22Rv1 (cell line): ENCODE measurements around the gene CEP192.

Source experiments
- CTCF ChIP-seq: fragments of 450-650 bp; IDR thresholded peaks from 2 replicates; pipeline ENCODE4 v1.5.1; 2017; ENCODE audit warnings: mild to moderate bottlenecking
- ZFX ChIP-seq: fragments of 450-650 bp; IDR thresholded peaks from 2 replicates; pipeline ENCODE4 v1.6.1; 2017; ENCODE audit warnings: antibody characterized with exemption, borderline replicate concordance

GRCh38 chr18:13014232-13014631 lies 23.1 kb downstream of the CEP192 start:
- TF ChIP-seq CTCF (no peak), ZFX (no peak)
